Measurements from ENCODE around the gene SPATS2.

Gene SPATS2

GRCh38 chr12:49543221-49543913 lies 176.1 kb downstream of the SPATS2 start:
- no peak for DNase-seq (ENCODE audit: extremely low spot score)
- POLR2A ChIA-PET: no interaction called here
- CTCF ChIA-PET: interaction anchor here (0.8 to 2.0 kb wide), 2 partner anchors 9 to 197 kb away, joined by 3 to 7 read pairs; partner anchors contain the start of gene DNAJC22
- TF ChIP-seq CTCF (IDR thresholded peaks at IDR 0.05; ENCODE audit: control extremely low read depth, extremely low read depth, low read depth, missing control alignments): no peak

GRCh38 chr12:49543914-49544815 lies 176.9 kb downstream of the SPATS2 start:
- TF ChIP-seq CTCF (IDR thresholded peaks at IDR 0.05; ENCODE audit: control extremely low read depth, extremely low read depth, low read depth, missing control alignments): no peak
- ChIA-PET CTCF (interaction anchor here (1.4 to 5.0 kb wide), 4 partner anchors 9 to 202 kb away, joined by 5 to 23 read pairs (median 6); no protein-coding TSS in a partner anchor), POLR2A (interaction anchor here (0.6 kb wide), 1 partner anchor 23 kb away, joined by 3 read pairs; no protein-coding TSS in a partner anchor)
- no peak for DNase-seq (ENCODE audit: extremely low spot score)

- no peak for TF ChIP-seq CTCF (IDR thresholded peaks at IDR 0.05; ENCODE audit: control extremely low read depth, extremely low read depth, low read depth, missing control alignments)
- POLR2A ChIA-PET: no interaction called here
- no peak for DNase-seq (ENCODE audit: extremely low spot score)
- CTCF ChIA-PET: interaction anchor here (2.2 to 5.0 kb wide), 2 partner anchors 31 to 187 kb away, joined by 6 to 23 read pairs; no protein-coding TSS in a partner anchor
These were observed 178.6 kb downstream of the SPATS2 start for GRCh38 chr12:49545815-49546214.

- CTCF ChIA-PET: interaction anchor here (1.1 to 5.0 kb wide), 3 partner anchors 32 to 199 kb away, joined by 3 to 23 read pairs (median 6); no protein-coding TSS in a partner anchor
- POLR2A ChIA-PET: no interaction called here
- no peak for TF ChIP-seq CTCF (IDR thresholded peaks at IDR 0.05; ENCODE audit: control extremely low read depth, extremely low read depth, low read depth, missing control alignments)
- DNase-seq (ENCODE audit: extremely low spot score): no peak
These were observed 179.2 kb downstream of the SPATS2 start for GRCh38 chr12:49546481-49546880.

- ChIA-PET CTCF (interaction anchor here (1.1 to 5.0 kb wide), 3 partner anchors 33 to 199 kb away, joined by 3 to 24 read pairs (median 23); no protein-coding TSS in a partner anchor), POLR2A (no interaction called here)
- TF ChIP-seq CTCF (IDR thresholded peaks at IDR 0.05; ENCODE audit: control extremely low read depth, extremely low read depth, low read depth, missing control alignments): no peak
- DNase-seq (ENCODE audit: extremely low spot score): no peak
These were observed 179.9 kb downstream of the SPATS2 start for GRCh38 chr12:49547090-49547690.

GRCh38 chr12:49548481-49548821 lies 181.2 kb downstream of the SPATS2 start:
- no peak for DNase-seq (ENCODE audit: extremely low spot score)
- no peak for TF ChIP-seq CTCF (IDR thresholded peaks at IDR 0.05; ENCODE audit: control extremely low read depth, extremely low read depth, low read depth, missing control alignments)
- POLR2A ChIA-PET: no interaction called here
- CTCF ChIA-PET: interaction anchor here (3.7 to 5.0 kb wide), 2 partner anchors 32 to 190 kb away, joined by 23 to 24 read pairs; no protein-coding TSS in a partner anchor

Data from GM10248 (cell line).